Ammon's horn (tissue), 1 donor: ENCODE results near the gene CD1E.
"Not testable (repeated sequence)": the region's sequence is repeated elsewhere in the genome, so short reads cannot be mapped to it uniquely, and the experiment has no call there.

Experiments
- DNase-seq: peaks from one replicate; pipeline ENCODE4 v3.0.0-alpha.2; 2016; ENCODE audit warnings: low spot score

Gene CD1E

GRCh38 chr1:158353303-158354075, at the start of gene CD1E:
CD1E (plus strand) TSS chr1:158353894; CDS start chr1:158353989, 95 bp downstream.
- DNase-seq: peak; percentile 33

GRCh38 chr1:158310623-158311022, 43.1 kb upstream of the CD1E start:
- no peak for DNase-seq

- no peak for DNase-seq
Observed at GRCh38 chr1:158311066-158311465, 42.6 kb upstream of the CD1E start.

- DNase-seq: no peak
Observed at GRCh38 chr1:158323866-158324265, 29.8 kb upstream of the CD1E start.

- DNase-seq: no peak
Observed at GRCh38 chr1:158324395-158324794, 29.3 kb upstream of the CD1E start.

GRCh38 chr1:158327481-158327880, 26.2 kb upstream of the CD1E start:
- DNase-seq: no peak

- no peak for DNase-seq
Observed at GRCh38 chr1:158328426-158328825, 25.3 kb upstream of the CD1E start.

GRCh38 chr1:158329300-158329699, 24.4 kb upstream of the CD1E start:
- no peak for DNase-seq

- DNase-seq: no peak
Observed at GRCh38 chr1:158329733-158330132, 24.0 kb upstream of the CD1E start.

- no peak for DNase-seq
Observed at GRCh38 chr1:158330391-158331105, 23.1 kb upstream of the CD1E start.

- no peak for DNase-seq
Observed at GRCh38 chr1:158331106-158331425, 22.6 kb upstream of the CD1E start.

GRCh38 chr1:158331481-158332150, 22.1 kb upstream of the CD1E start, which contains the start of gene CD1B:
CD1B (minus strand) TSS chr1:158331531; CDS start chr1:158331423, 108 bp downstream.
- no peak for DNase-seq

GRCh38 chr1:158333405-158334155, 20.1 kb upstream of the CD1E start:
- no peak for DNase-seq

GRCh38 chr1:158334526-158335212, 19.0 kb upstream of the CD1E start:
- no peak for DNase-seq

GRCh38 chr1:158335213-158335532, 18.5 kb upstream of the CD1E start:
- no peak for DNase-seq

- DNase-seq: not testable (repeated sequence)
Observed at GRCh38 chr1:158336413-158336812, 17.3 kb upstream of the CD1E start.

GRCh38 chr1:158348946-158349345, 4.7 kb upstream of the CD1E start:
- not testable (repeated sequence) for DNase-seq

GRCh38 chr1:158354255-158354654, 561 bp downstream of the CD1E start:
- DNase-seq: peak; percentile 24

GRCh38 chr1:158355773-158356285, 2.1 kb downstream of the CD1E start:
- no peak for DNase-seq

GRCh38 chr1:158356616-158357015, 2.9 kb downstream of the CD1E start:
- no peak for DNase-seq

GRCh38 chr1:158357441-158357840, 3.7 kb downstream of the CD1E start:
- DNase-seq: no peak
